ENCODE measurements around the gene AGBL4. TPM values are rescaled to one million over a fixed set of nuclear protein-coding genes. Genes with fewer than 3 reads are reported as not detected.
A peak's percentile ranks its signal among the peaks of the same experiment; 100 is the strongest.

Gene AGBL4
- total and polyA plus RNA-seq, 11 donors: 0.40 to 1.4 (median 0.54) TPM; not detected in 3

GRCh38 chr1:48931506-48932192 lies 1092.1 kb downstream of the AGBL4 start:
- intact Hi-C loops (cut with DNase I): no loop called here
- H3K4me1 ChIP-seq: peaks cover 0 to 9% (median 0%) of the 10 kb centered on the region in 12 donors
- peaks cover 0 to 4% (median 0%) of the 10 kb centered on the region in 9 donors for H3K27me3 ChIP-seq
- 53 to 65% (median 56%) methylated on average over 7 of the region's 7 CpGs for WGBS, 4 donors
- ATAC-seq (peak in 1 of 4 donors; percentile 55), DNase-seq (no peak)
- no peak overlapping the region for H3K4me3 ChIP-seq
- no peaks in the 10 kb centered on the region for H3K9me3 ChIP-seq
- H3K27ac ChIP-seq: no peak overlapping the region
- TF ChIP-seq CTCF (IDR thresholded peaks at IDR 0.05): no peak
- TF ChIP-seq POLR2A (IDR thresholded peaks at IDR 0.05): no peak
- no peaks in the 10 kb centered on the region for H3K36me3 ChIP-seq

GRCh38 chr1:48930011-48930410 lies 1093.7 kb downstream of the AGBL4 start:
- Histone ChIP-seq H3K36me3 (no peaks in the 10 kb centered on the region), H3K27ac (no peak overlapping the region), H3K4me1 (peaks cover 0 to 9% (median 0%) of the 10 kb centered on the region in 12 donors), H3K4me3 (no peak overlapping the region), H3K9me3 (no peaks in the 10 kb centered on the region), H3K27me3 (peaks cover 0 to 4% (median 0%) of the 10 kb centered on the region in 9 donors)
- WGBS, 4 donors: 71 to 84% (median 78%) methylated on average over 4 of the region's 4 CpGs
- no peak for DNase-seq
- TF ChIP-seq CTCF (IDR thresholded peaks at IDR 0.05): no peak
- no peak for TF ChIP-seq POLR2A (IDR thresholded peaks at IDR 0.05)
- intact Hi-C loops (cut with DNase I): no loop called here
- ATAC-seq: no peak

GRCh38 chr1:48924099-48924498 lies 1099.7 kb downstream of the AGBL4 start:
- ATAC-seq (no peak), DNase-seq (no peak)
- no peak for TF ChIP-seq POLR2A (IDR thresholded peaks at IDR 0.05)
- no peak for TF ChIP-seq CTCF (IDR thresholded peaks at IDR 0.05)
- Histone ChIP-seq H3K27me3 (no peaks in the 10 kb centered on the region), H3K9me3 (no peaks in the 10 kb centered on the region), H3K36me3 (no peaks in the 10 kb centered on the region), H3K4me3 (no peak overlapping the region), H3K4me1 (no peaks in the 10 kb centered on the region), H3K27ac (no peak overlapping the region)
- intact Hi-C loops (cut with DNase I): no loop called here

- Histone ChIP-seq H3K27ac (no peak overlapping the region), H3K4me3 (no peak overlapping the region), H3K9me3 (no peaks in the 10 kb centered on the region), H3K36me3 (no peaks in the 10 kb centered on the region), H3K27me3 (no peaks in the 10 kb centered on the region), H3K4me1 (no peaks in the 10 kb centered on the region)
- intact Hi-C loops (cut with DNase I): no loop called here
- no peak for DNase-seq
- WGBS, 4 donors: 88 to 93% (median 91%) methylated on average over 1 of the region's 1 CpG
- no peak for TF ChIP-seq POLR2A (IDR thresholded peaks at IDR 0.05)
- no peak for TF ChIP-seq CTCF (IDR thresholded peaks at IDR 0.05)
- no peak for ATAC-seq
Measured at GRCh38 chr1:48923116-48923515, 1100.6 kb downstream of the AGBL4 start.

Measured in heart left ventricle (tissue), 16 donors.